GM18519 (cell line): ENCODE data around the gene FUT4.
"Not testable (repeated sequence)": the region's sequence is repeated elsewhere in the genome, so short reads cannot be mapped to it uniquely, and the experiment has no call there.

ENCODE experiments used
- ATAC-seq: cut with Tn5 transposase; IDR thresholded peaks from one replicate; pipeline ENCODE4 v1.9.1; 2021; ENCODE audit warnings: mild to moderate bottlenecking, moderate library complexity; ENCODE audit not compliant: unreplicated experiment, low FRiP score

FUT4 gene, protein sequence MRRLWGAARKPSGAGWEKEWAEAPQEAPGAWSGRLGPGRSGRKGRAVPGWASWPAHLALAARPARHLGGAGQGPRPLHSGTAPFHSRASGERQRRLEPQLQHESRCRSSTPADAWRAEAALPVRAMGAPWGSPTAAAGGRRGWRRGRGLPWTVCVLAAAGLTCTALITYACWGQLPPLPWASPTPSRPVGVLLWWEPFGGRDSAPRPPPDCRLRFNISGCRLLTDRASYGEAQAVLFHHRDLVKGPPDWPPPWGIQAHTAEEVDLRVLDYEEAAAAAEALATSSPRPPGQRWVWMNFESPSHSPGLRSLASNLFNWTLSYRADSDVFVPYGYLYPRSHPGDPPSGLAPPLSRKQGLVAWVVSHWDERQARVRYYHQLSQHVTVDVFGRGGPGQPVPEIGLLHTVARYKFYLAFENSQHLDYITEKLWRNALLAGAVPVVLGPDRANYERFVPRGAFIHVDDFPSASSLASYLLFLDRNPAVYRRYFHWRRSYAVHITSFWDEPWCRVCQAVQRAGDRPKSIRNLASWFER

DNA sequence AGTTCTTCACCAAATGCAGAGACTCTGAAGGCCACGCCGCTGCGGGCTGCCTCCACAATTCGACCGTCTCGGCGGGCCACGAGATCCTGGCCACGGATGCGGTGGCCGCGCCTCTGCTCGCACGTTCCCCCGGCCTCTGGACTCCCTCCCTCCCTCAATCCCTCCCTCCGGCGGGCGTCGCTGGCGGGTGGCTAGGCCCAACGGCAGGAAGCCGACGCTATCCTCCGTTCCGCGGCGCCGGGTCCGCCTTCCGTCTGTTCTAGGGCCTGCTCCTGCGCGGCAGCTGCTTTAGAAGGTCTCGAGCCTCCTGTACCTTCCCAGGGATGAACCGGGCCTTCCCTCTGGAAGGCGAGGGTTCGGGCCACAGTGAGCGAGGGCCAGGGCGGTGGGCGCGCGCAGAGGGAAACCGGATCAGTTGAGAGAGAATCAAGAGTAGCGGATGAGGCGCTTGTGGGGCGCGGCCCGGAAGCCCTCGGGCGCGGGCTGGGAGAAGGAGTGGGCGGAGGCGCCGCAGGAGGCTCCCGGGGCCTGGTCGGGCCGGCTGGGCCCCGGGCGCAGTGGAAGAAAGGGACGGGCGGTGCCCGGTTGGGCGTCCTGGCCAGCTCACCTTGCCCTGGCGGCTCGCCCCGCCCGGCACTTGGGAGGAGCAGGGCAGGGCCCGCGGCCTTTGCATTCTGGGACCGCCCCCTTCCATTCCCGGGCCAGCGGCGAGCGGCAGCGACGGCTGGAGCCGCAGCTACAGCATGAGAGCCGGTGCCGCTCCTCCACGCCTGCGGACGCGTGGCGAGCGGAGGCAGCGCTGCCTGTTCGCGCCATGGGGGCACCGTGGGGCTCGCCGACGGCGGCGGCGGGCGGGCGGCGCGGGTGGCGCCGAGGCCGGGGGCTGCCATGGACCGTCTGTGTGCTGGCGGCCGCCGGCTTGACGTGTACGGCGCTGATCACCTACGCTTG is at the start of gene FUT4:
TSS of gene FUT4 (plus strand) at position 227 of the 951 bp plus-strand sequence. CDS start at position 440, 213 bp downstream.
- peak; percentile 82 for ATAC-seq

DNA sequence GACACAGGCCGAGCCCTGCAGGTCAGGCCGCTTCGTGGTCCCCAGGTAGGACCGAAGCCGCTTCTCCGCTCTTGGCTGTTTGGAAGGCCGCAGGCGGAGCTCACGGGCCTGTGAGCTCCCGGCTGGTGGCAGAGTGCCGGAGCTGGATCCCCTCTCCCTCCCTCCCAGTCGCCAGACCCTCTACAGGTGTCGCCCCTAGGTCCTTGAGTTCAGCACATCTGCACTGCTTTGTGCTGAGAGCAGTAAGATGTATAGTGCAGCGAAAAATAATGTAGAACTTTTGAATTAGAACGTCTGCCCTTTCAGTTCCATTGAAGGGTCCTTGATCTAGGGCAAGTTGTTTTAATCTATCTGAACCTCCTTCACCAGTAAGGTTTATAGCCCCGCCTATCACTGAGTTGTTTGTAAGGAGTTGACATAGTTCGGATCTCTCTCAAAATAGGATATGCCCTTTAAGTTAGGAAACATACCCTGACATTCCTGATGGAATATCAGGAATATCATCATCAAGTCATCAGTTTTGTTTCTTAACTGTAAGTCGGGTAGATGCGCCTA is 49.5 kb upstream of the FUT4 start:
- peak; percentile 43 for ATAC-seq

DNA sequence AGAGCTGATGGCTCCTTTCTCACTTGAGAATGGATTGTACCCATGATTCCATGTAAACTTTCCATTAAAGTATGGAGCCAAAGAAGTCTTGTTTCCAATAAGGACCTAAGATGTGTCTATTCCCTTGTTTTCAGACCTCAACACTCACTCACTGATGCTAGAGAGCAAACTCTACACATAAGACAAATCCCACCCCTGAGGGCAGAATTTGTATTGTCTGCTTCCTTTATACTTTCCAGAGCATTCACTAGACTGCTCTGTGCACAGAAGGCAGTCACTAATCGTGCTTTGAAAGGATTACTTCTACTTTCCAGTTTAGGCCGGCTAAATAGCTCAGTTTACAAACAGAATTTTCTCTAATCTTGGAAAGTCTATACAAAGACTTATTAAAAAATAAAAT is 43.5 kb upstream of the FUT4 start:
- ATAC-seq: no peak

DNA sequence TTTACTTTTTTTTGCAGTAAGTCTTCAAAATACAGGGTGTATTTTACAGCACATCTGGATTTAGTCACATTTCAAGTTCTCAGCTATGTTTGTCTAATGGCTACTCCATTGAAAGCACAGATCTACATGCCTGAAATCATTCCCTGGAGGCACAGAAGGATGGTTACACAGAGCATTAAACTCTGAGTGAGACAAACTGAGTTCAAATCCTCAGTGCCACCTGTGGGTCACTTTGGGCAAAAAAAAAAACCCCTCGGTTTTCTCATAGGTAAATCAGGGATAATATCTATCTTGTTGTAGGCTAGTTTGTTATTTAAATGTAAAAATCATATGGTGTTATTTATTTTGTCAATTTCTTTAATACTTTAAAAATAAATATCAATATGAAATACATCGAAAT is 42.2 kb upstream of the FUT4 start:
- ATAC-seq: no peak

DNA sequence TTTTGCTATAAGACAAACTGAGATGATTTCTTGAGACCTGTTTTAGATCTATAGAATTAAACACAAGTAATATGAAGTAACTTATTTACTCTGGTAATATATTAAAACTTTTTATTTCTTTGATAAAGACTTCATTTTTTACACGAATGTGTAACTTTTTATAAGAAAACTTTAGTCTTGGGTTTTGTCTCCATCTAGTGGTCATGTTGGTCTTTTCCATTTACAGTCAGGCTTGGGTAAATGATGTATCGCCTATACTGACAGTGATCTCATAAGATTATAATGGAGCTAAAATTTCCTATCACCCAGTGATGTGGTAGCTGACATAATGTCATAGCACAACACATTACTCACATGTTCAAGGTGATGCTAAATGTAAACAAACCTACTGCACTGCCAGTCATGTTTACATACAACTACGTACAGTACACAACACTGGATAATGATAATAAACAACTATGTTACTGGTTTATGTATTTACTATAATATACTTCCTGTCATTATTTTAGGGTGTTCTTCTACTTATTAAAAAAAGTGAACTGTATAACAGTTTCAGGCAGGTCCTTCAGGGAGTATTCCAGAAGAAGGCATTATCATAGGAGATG is 38.9 kb upstream of the FUT4 start:
- ATAC-seq: no peak

DNA sequence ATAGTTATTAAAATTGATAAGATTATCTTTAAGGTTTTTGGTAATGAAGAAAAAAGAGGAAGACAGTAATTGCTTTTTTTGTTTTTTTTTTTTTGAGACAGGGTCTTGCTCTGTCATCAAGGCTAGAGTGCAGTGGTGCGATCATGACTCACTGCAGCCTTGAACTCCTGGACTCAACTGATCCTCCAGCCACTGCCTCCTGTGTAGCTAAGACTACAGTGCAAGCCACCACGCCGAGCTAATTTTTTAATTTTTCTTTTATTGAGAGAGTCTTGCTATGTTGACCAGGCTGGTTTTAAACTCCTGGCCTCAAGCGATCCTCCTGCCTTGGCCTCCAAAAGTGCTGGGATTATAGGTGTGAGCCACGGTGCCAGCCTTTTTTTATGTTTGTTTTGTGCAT is 37.2 kb upstream of the FUT4 start:
- not testable (repeated sequence) for ATAC-seq

DNA sequence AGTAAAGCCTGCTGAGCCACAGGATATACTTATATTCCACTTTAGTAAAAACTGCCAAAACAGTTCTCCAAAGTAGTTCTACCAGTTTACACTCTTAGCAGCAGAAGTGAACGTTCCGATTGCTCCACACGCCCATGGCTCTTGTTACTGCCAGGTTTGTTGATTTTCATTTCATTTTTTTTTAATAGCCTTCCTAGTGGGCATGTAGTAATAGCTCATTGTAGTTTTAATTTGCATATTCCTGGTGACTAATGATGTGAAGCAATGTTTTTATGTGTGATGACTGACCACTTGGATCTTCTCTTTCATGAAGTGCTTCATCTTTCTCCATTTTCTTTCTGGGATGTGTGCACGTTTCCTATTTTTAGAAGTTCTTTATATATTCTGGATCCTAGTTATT is 36.2 kb upstream of the FUT4 start:
- ATAC-seq: no peak

DNA sequence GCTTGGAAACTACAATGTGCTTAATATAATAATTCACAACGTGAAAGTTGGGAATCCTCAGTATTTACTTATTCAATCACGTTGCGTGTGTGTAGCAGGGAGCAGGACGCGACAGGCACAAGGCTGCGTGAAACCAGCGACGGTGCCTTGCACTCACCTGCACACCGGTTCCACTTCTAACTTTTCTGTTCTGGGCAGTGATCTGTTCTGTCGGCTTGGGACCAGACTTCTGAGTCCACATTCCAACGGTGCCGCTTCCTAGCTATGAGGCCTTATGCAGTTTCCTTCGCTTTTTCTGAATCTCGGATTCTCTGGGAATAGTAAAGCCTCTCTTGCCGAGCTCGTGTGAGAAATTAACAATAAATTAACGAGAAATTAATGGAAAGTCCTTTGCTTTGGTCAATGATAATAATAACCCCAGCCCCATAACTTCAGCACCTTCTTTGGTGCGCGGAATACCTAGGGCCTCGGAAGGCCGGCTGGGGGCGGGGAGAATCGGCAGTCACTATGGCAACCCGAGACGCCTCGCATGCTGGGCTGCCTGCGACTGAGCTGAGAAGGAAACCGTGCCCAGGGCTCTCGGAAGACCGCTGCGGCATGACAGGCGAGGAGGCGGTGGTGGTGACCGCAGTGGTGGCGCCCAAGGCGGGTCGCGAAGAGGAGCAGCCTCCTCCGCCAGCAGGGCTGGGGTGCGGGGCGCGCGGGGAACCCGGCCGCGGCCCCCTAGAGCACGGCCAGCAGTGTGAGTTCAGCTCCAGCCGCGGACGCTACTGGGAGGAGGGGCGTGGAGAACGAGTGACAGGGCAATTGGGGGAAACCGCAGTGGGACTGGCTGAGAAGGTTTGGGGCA is 31.6 kb upstream of the FUT4 start, which contains the start of gene C11orf97:
TSS of gene C11orf97 (plus strand) at position 530 of the 850 bp plus-strand sequence. CDS start at position 598, 68 bp downstream.
- peak; percentile 64 for ATAC-seq

DNA sequence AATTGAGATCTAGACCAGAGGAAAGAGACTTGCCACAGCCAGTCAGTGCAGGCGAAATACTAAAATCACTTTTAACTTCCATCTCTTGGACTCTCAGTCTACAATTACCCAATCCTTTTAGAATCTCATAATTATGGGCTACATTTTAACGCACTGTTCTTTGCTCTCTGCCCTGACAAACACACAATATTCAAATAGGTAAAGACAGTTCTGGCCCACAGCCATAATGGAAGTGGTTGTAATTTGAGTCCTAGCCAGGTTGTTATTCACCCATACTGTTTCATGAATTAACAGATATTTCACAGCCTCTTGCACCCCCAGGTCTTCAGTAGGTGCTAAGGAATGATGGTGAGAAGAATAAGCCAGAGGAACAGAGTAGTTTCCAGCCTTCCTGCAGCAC is 30.6 kb upstream of the FUT4 start:
- ATAC-seq: no peak

DNA sequence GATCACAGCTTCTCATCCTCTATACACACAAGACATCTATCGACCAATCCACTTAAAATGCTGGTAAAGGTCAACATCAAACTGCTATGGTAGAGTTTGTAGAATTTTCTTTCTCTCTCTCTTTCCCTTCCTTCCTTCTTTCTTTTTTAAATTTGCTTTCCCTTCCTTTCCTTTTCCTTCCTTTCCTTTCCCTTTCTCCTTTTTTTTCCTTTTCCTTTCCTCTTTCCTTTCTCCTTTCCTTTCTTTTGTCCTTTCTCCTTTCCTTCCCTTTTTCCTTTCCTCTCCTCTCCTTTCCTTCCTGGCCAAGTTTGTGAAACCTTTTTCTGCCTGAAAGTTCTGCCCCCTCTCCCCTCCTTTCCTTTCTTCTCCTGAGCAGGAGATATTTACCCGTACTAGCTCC is 28.3 kb upstream of the FUT4 start:
- no peak for ATAC-seq

DNA sequence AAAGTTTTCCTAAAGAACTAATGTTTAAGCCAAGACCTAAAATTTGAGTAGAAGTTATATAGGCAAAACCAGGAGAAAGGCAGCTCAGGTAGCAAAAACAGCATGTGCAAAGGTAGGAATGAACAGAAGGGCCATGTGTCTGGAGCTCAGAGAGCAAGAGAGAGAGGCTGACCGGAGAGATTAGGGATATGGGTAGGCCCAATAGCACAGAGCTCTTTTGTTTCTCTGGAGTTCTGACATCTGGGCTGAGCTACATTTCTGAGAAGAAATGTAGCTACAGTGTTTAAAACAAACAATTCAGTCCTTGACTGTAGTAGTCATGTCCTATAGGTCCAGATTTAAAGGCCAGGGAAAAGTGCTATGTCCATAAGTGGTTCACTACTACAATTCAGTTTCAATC is 27.0 kb upstream of the FUT4 start:
- no peak for ATAC-seq

DNA sequence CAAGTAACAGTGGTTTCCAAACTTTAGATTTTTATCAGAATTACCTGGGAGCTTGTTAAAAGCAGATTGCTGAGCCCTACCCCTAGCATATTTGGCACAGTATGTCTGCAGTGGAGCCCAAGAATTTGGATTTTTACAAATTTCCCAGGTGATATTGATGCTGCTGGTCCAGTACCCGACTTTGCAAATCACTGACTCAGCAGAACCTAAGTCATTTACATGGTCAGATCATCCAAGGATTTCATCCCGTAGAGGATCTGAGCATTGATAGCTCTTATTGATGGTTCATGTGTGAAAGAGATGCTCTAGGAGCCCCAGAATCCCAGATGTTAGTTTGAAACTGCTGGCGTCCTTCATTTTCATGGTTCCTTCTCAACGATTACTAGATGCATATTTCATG is 25.4 kb upstream of the FUT4 start:
- ATAC-seq: no peak

DNA sequence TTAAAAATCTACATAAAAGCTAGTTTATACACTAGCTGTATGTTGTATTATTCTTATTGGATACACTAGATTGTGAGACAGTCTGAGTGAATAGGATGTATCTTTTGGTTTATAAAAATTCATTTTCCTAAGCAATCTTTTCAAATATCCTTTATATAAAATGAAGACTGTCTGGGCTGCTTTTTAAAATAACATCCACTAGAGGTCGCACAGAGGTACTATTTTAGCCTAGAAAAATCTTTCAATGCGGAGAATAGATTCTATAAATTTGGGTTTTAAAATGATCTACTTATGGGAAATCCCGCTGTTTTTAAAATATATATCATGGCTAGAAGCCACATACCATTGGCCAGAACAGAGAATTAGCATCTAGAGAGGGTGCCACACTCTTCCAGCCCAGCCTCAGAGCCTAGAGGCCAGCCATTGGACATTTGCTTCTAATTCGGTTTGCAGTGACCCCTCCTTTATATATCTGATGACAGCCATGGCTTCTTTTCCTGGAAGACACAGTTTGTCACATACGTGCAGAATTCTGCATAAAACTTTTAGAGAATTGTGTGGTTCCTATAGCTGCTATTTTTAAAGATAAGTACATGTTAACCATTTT is 24.1 kb upstream of the FUT4 start:
- no peak for ATAC-seq

DNA sequence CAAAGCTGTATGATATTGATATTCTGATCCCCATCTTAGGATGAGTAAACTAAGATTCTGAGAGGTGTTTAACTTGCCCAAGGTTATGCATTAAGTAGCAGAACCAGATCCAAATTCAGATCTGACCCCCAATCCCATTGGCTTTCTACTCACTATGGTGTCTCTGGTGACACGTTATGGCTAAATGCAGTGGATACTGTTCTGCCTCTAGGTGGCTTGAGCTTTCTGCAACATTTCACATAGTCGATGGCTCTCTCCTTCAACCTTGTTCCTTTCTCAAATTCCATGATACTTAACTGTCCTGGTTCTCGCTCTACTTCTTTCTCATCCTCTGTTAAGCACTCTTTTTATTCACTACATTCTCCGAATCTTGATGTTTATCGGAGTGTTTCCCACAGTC is 22.0 kb upstream of the FUT4 start:
- peak; percentile 56 for ATAC-seq

DNA sequence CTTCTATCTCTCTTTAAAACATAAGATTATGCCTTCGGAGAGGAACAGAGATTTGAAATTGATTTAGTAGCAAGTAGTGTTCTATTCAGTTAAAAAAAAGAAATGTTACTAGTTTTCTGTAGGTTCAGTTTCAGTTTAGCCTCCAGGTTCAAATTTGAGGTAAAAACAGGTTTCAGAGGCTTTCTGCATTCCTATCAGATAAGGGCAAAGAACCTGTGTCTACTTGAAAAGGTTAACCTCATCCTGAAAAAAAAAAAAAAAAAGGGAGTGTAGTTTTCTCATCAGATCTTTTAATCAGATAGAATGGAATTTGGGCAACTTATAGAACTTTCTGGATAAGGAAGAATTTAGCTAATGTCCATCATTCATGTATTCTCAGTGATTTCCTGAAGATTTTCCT is 19.4 kb upstream of the FUT4 start:
- ATAC-seq: no peak

DNA sequence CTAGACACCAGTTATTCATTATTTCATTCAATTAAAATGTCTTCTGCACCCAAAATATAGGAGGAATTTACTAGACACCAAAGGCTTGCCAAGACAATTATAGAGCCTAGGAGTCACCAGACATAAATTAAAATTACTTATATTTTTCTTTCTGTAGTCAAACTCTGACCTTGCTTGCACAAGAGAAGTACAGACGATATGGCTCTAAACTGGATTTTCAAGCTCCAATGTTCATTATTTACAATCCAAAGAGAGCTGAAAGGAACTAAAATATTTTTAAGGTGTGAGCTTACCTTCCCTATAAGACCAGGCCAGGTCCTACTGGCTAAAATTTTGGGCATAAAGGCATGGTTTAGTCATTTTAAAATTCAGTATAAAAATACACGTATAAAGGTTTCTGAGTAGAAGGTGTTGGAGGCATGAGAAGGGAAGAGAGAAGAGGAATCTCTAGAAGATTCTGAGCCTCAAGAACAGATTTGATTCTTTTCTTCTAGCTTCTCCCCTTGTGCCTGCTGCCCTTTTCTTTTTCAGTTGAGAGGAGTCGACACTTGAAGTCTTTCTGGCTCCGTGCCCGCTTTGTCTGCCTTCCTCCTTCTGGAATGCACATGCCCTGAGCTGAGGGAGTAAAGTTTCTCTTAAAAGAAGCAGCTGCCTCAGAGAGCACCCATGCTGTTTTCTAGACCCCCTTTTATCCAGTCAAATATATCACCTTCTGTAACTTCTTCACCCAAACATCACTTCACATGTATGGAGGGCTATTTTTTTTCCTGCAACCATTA is 18.0 kb upstream of the FUT4 start:
- ATAC-seq: no peak

DNA sequence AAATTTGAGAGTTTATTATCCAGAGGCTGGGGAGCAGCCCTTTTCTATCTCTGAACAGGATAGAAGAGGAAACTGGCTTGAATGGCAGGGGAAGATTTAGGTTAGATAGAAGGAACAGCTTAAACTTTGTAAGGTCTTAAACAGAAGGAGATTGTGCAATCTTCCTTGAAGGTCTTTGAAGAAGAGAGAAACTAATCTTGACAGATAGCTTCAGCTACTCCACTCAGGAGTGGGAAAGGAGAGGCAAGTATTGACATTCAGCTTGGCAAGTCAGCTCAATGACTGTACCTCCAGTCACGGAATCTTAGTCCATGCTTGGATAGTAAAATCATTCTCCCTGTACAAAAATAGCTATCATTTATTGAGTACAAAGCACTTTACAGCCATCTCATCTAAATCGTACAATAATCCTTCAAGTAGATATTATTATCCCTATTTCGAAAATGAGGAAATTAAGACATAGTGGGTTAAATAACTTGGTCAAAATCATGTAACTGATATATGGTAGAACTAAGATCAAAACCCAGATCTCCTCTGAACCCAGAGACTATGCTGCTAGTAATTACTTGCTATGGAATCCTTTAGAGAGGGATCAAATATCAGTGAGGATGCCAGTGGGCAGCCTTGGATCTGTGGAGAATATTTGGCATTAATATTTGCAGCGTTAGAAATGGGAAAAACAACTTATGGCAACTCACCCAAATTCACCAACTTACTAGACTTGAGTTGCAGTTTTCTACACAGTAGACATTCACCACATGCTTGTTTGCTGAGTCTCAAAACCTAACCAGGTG is 16.9 kb upstream of the FUT4 start:
- no peak for ATAC-seq

DNA sequence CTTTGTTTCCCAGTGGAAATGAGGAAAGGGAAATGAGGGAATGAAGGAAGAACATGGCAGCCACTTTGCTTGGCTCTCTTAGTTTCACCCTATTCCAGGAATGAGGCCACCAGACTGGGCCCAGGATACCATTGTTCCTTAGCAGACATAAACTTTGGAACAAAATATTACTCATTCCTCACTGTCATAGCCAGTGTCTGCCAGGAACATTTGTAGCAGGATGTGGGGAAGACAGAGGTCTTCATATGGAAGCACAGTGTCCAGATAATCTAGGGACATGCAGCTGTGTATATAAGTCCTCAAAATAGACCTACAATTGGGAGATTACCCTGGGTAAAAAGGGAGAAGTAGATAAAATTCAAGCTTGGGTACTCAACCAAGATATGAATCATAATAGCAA is 15.2 kb upstream of the FUT4 start:
- ATAC-seq: no peak
